H1 (cell line): ENCODE measurements around the gene KLHL29. TPM values are rescaled to one million over a fixed set of nuclear protein-coding genes. Genes with fewer than 3 reads are reported as not detected.

Experiments
- ASH2L ChIP-seq: fragments of 200-600, 300-600 bp; sonication (generic); IDR thresholded peaks from one replicate; pipeline ENCODE4 v1.7.1; 2017; ENCODE audit warnings: low read length
- EZH2 ChIP-seq: fragments of 200-600 bp; sonication (generic); IDR thresholded peaks from 2 replicates; pipeline ENCODE4 v1.7.1; 2012; ENCODE audit warnings: low read depth, mild to moderate bottlenecking, moderate library complexity, low read length, inconsistent platforms; ENCODE audit not compliant: severe bottlenecking
- RAD21 ChIP-seq, 2 experiments: IDR thresholded peaks in 1 of 2; conservative IDR thresholded peaks in 1 of 2; 2 replicates each; pipeline ENCODE4 v1.6.1; 2011; ENCODE audit warnings: low read depth in 2 of 2, low read length in 2 of 2, improper control_type of control experiment in 1 of 2, inconsistent platforms in 1 of 2, mild to moderate bottlenecking in 1 of 2, moderate library complexity in 1 of 2
- RFX5 ChIP-seq: IDR thresholded peaks from 2 replicates; pipeline ENCODE4 v1.6.1; 2011; ENCODE audit warnings: low read depth, low read length, improper control_type of control experiment, borderline replicate concordance
- SIX5 ChIP-seq: IDR thresholded peaks from 2 replicates; pipeline ENCODE4 v1.6.1; 2011; ENCODE audit warnings: mild to moderate bottlenecking, low read depth, low read length
- SP2 ChIP-seq: IDR thresholded peaks from 2 replicates; pipeline ENCODE4 v1.6.1; 2012; ENCODE audit warnings: mild to moderate bottlenecking, low read length, inconsistent platforms
- polyA plus RNA-seq, 7 experiments: library from polyadenylated mRNA; depleted of rRNA in 3 of 7; stranded (reverse) in 5 of 7; unstranded in 2 of 7; fragments of >200 nt in 5 of 7; fragments of 200-250 nt in 2 of 7; gene quantifications; 1 replicate in 5 of 7; 2 replicates in 1 of 7; 4 replicates in 1 of 7; pipeline versions ENCODE4 v1.2.1 to v1.2.3, GENCODE V29; 2011 to 2013; ENCODE audit warnings: missing spikeins in 2 of 7, mixed read lengths in 2 of 7
- total RNA-seq: library from RNA; stranded (reverse); fragmentation: NEBNext Ultra II Directional; extraction: Animal tissue kit (Norgen Biotek cat#: 25700); gene quantifications from 2 replicates; pipeline ENCODE4 v1.2.1, GENCODE V29; 2021

KLHL29 gene
- total and polyA plus RNA-seq, 2 of the 8 experiments (the other 6 are each of a cell fraction or from before 2014, with no cell fraction given), result 1.1 to 4.7 TPM

GRCh38 chr2:23695214-23695889 lies 310.4 kb downstream of the KLHL29 start (continued):
- TF ChIP-seq EZH2 (no peak), SIX5 (no peak), RFX5 (no peak), RAD21 (IDR thresholded peaks at IDR 0.05 in 1 of 2, conservative IDR thresholded peaks at IDR 0.05 in 1 of 2; ENCODE audit: low read depth in 2 of 2, low read length in 2 of 2) (no peak), SP2 (no peak), ASH2L (no peak)
- TF ChIP-seq, all 59 proteins: peak for 0
